Neural cell (in vitro differentiated cells): ENCODE data around the gene TM7SF3. TPM values are rescaled to one million over a fixed set of nuclear protein-coding genes. Genes with fewer than 3 reads are reported as not detected.

Experiments
- H2AFZ ChIP-seq: fragments of 200-600, 300-800 bp; sonication (generic), shearing (Covaris generic); 2 replicates; pipeline ENCODE4 v1.6.0; 2014; ENCODE audit warnings: low read depth, mild to moderate bottlenecking, antibody characterized with exemption, low read length, moderate library complexity
- H3F3A ChIP-seq: fragments of 200-600 bp; shearing (Covaris generic); 2 replicates; pipeline ENCODE4 v1.6.1; 2016; ENCODE audit warnings: mild to moderate bottlenecking, moderate library complexity, mixed read lengths, antibody characterized with exemption, low read length; ENCODE audit not compliant: insufficient read depth, poor library complexity, severe bottlenecking
- H3K27ac ChIP-seq: fragments of 200-600, 300-800 bp; sonication (generic), shearing (Covaris generic); 2 replicates; pipeline ENCODE4 v1.5.1; 2014; ENCODE audit warnings: mild to moderate bottlenecking, low read length, moderate library complexity
- H3K27me3 ChIP-seq: fragments of 300-800, 200-600 bp; sonication (generic), shearing (Covaris generic); 2 replicates; pipeline ENCODE4 v1.6.0; 2014; ENCODE audit warnings: mild to moderate bottlenecking, low read depth, low read length, moderate library complexity; ENCODE audit not compliant: insufficient read depth
- H3K36me3 ChIP-seq: fragments of 300-800, 200-600 bp; sonication (generic), shearing (Covaris generic); 2 replicates; pipeline ENCODE4 v1.5.1; 2014; ENCODE audit warnings: mild to moderate bottlenecking, antibody characterized with exemption, low read length, moderate library complexity; ENCODE audit not compliant: insufficient read depth
- H3K4me2 ChIP-seq: fragments of 300-800, 200-600 bp; sonication (generic), shearing (Covaris generic); 2 replicates; pipeline ENCODE4 v1.6.0; 2014; ENCODE audit warnings: mild to moderate bottlenecking, low read length
- H3K4me3 ChIP-seq: fragments of 300-800, 200-600 bp; sonication (generic), shearing (Covaris generic); 2 replicates; pipeline ENCODE4 v1.5.1; 2014; ENCODE audit warnings: mild to moderate bottlenecking, low read length, moderate library complexity
- H3K79me2 ChIP-seq: fragments of 200-600 bp; shearing (Covaris generic); replicated peaks from 2 replicates; pipeline ENCODE4 v1.6.0; 2014; ENCODE audit warnings: mild to moderate bottlenecking, low read length, moderate library complexity; ENCODE audit not compliant: insufficient read depth
- H3K9ac ChIP-seq: fragments of 300-800, 200-600 bp; sonication (generic), shearing (Covaris generic); 2 replicates; pipeline ENCODE4 v1.6.1; 2016; ENCODE audit warnings: mild to moderate bottlenecking, low read length, mixed read lengths
- H3K9me2 ChIP-seq: fragments of 200-600 bp; shearing (Covaris generic); 2 replicates; pipeline ENCODE4 v1.6.1; 2016; ENCODE audit warnings: mild to moderate bottlenecking, low read length, mixed read lengths; ENCODE audit not compliant: insufficient read depth
- H3K9me3 ChIP-seq: fragments of 200-600, 300-800 bp; sonication (generic), shearing (Covaris generic); 2 replicates; pipeline ENCODE4 v1.6.1; 2016; ENCODE audit warnings: mild to moderate bottlenecking, mixed run types, low read length, moderate library complexity, mixed read lengths
- H4K20me1 ChIP-seq: fragments of 200-600 bp; shearing (Covaris generic); 2 replicates; pipeline ENCODE4 v1.6.1; 2016; ENCODE audit warnings: mild to moderate bottlenecking, mixed run types; ENCODE audit not compliant: insufficient read depth
- CTCF ChIP-seq: fragments of 450-650 bp; IDR thresholded peaks from 2 replicates; pipeline ENCODE4 v1.5.1; 2014; ENCODE audit warnings: antibody characterized with exemption, mild to moderate bottlenecking, moderate library complexity; ENCODE audit not compliant: poor library complexity, severe bottlenecking
- EP300 ChIP-seq: fragments of 450-650 bp; conservative IDR thresholded peaks from 2 replicates; pipeline ENCODE4 v1.6.1; 2014; ENCODE audit warnings: antibody characterized with exemption, mild to moderate bottlenecking, moderate library complexity; ENCODE audit not compliant: poor library complexity, severe bottlenecking
- EZH2 ChIP-seq: fragments of 200-600, 300-800 bp; shearing (Covaris generic), sonication (generic); IDR thresholded peaks from 2 replicates; pipeline ENCODE4 v1.6.1; 2014; ENCODE audit warnings: antibody characterized with exemption, low read length, borderline replicate concordance, mild to moderate bottlenecking; ENCODE audit not compliant: insufficient read depth, poor library complexity, severe bottlenecking
- MXI1 ChIP-seq: fragments of 450-650 bp; conservative IDR thresholded peaks from 2 replicates; pipeline ENCODE4 v1.6.1; 2014; ENCODE audit warnings: antibody characterized with exemption, mild to moderate bottlenecking; ENCODE audit not compliant: poor library complexity, severe bottlenecking
- POLR2AphosphoS5 ChIP-seq: IDR thresholded peaks from 2 replicates; pipeline ENCODE4 v1.6.1; 2012
- RAD21 ChIP-seq: fragments of 450-650 bp; conservative IDR thresholded peaks from 2 replicates; pipeline ENCODE4 v1.6.1; 2014; ENCODE audit warnings: antibody characterized with exemption, mild to moderate bottlenecking, moderate library complexity
- SMC3 ChIP-seq: fragments of 450-650 bp; conservative IDR thresholded peaks from 2 replicates; pipeline ENCODE4 v1.6.1; 2014; ENCODE audit warnings: antibody characterized with exemption, mild to moderate bottlenecking, moderate library complexity; ENCODE audit not compliant: poor library complexity
- TAF1 ChIP-seq: IDR thresholded peaks from 2 replicates; pipeline ENCODE4 v1.6.1; 2012; ENCODE audit warnings: low read depth
- polyA plus RNA-seq: library from polyadenylated mRNA; depleted of rRNA; stranded (reverse); fragments of >200 nt; gene quantifications from 2 replicates; pipeline ENCODE4 v1.2.3, GENCODE V29; 2014
- TF ChIP-seq, protein P1 (sequence below): IDR thresholded peaks from 2 replicates; pipeline ENCODE4 v1.6.1; 2012; ENCODE audit warnings: borderline replicate concordance

The TM7SF3 gene
- polyA plus RNA-seq, 1 donor from 2014 or later, result 30.0 TPM

- H4K20me1 ChIP-seq, result no peaks in the 10 kb centered on the region
- H3K9me3 ChIP-seq, result no peaks in the 10 kb centered on the region
- no peak overlapping the region for H3K27ac ChIP-seq
- no peak overlapping the region for H3K9ac ChIP-seq
- H3K9me2 ChIP-seq, result no peaks in the 10 kb centered on the region
- no peak for TF ChIP-seq SMC3
- TF ChIP-seq, protein P1, sequence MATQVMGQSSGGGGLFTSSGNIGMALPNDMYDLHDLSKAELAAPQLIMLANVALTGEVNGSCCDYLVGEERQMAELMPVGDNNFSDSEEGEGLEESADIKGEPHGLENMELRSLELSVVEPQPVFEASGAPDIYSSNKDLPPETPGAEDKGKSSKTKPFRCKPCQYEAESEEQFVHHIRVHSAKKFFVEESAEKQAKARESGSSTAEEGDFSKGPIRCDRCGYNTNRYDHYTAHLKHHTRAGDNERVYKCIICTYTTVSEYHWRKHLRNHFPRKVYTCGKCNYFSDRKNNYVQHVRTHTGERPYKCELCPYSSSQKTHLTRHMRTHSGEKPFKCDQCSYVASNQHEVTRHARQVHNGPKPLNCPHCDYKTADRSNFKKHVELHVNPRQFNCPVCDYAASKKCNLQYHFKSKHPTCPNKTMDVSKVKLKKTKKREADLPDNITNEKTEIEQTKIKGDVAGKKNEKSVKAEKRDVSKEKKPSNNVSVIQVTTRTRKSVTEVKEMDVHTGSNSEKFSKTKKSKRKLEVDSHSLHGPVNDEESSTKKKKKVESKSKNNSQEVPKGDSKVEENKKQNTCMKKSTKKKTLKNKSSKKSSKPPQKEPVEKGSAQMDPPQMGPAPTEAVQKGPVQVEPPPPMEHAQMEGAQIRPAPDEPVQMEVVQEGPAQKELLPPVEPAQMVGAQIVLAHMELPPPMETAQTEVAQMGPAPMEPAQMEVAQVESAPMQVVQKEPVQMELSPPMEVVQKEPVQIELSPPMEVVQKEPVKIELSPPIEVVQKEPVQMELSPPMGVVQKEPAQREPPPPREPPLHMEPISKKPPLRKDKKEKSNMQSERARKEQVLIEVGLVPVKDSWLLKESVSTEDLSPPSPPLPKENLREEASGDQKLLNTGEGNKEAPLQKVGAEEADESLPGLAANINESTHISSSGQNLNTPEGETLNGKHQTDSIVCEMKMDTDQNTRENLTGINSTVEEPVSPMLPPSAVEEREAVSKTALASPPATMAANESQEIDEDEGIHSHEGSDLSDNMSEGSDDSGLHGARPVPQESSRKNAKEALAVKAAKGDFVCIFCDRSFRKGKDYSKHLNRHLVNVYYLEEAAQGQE, result no peak
- no peak for TF ChIP-seq MXI1
- no peak for TF ChIP-seq CTCF
- TF ChIP-seq EP300, result no peak
- no peak for TF ChIP-seq POLR2AphosphoS5
- TF ChIP-seq EZH2, result no peak
- no peak for TF ChIP-seq TAF1
- TF ChIP-seq RAD21, result no peak
- H3K27me3 ChIP-seq, result no peaks in the 10 kb centered on the region
- H3K36me3 ChIP-seq, result peaks cover 1% of the 10 kb centered on the region
- H2AFZ ChIP-seq, result no peak overlapping the region
- H3K4me3 ChIP-seq, result no peak overlapping the region
- no peaks in the 10 kb centered on the region for H3F3A ChIP-seq
- no peaks in the 10 kb centered on the region for H3K79me2 ChIP-seq
- H3K4me2 ChIP-seq, result no peak overlapping the region
Measured at GRCh38 chr12:26970136-26970535, 44.0 kb downstream of the TM7SF3 start.

- no peak overlapping the region for H3K4me2 ChIP-seq
- TF ChIP-seq POLR2AphosphoS5, result no peak
- TF ChIP-seq MXI1, result no peak
- no peak for TF ChIP-seq EZH2
- TF ChIP-seq RAD21, result no peak
- TF ChIP-seq, protein P1, result no peak
- no peak for TF ChIP-seq TAF1
- H3K4me3 ChIP-seq, result no peak overlapping the region
- no peak overlapping the region for H3K9ac ChIP-seq
- peaks cover 4% of the 10 kb centered on the region for H3K36me3 ChIP-seq
- H2AFZ ChIP-seq, result no peak overlapping the region
- no peaks in the 10 kb centered on the region for H3K27me3 ChIP-seq
- H3K27ac ChIP-seq, result no peak overlapping the region
- H3K9me2 ChIP-seq, result no peaks in the 10 kb centered on the region
- no peaks in the 10 kb centered on the region for H3K9me3 ChIP-seq
- no peaks in the 10 kb centered on the region for H3F3A ChIP-seq
- H4K20me1 ChIP-seq, result no peaks in the 10 kb centered on the region
- H3K79me2 ChIP-seq, result no peaks in the 10 kb centered on the region
Measured at GRCh38 chr12:26966842-26967241, 47.3 kb downstream of the TM7SF3 start.
